H1 (cell line): ENCODE measurements around the gene CRABP2. TPM values are rescaled to one million over a fixed set of nuclear protein-coding genes. Genes with fewer than 3 reads are reported as not detected.

Experiments used
- ASH2L ChIP-seq: fragments of 200-600, 300-600 bp; sonication (generic); IDR thresholded peaks from one replicate; pipeline ENCODE4 v1.7.1; 2017; ENCODE audit warnings: low read length
- BCL11A ChIP-seq, 2 experiments: IDR thresholded peaks; one replicate each; pipeline ENCODE4 v1.6.1; 2011; ENCODE audit warnings: low read depth in 2 of 2, low read length in 2 of 2, mild to moderate bottlenecking in 2 of 2
- BRCA1 ChIP-seq: IDR thresholded peaks from 2 replicates; pipeline ENCODE4 v1.6.1; 2012; ENCODE audit warnings: low read depth, low read length, improper control_type of control experiment
- CBX8 ChIP-seq: fragments of 300-800, 300-1000 bp; sonication (generic); IDR thresholded peaks from 2 replicates; pipeline ENCODE4 v1.7.1; 2016; ENCODE audit warnings: low read depth, low read length, borderline replicate concordance
- CREB1 ChIP-seq: IDR thresholded peaks from 2 replicates; pipeline ENCODE4 v1.6.1; 2012; ENCODE audit warnings: inconsistent platforms
- CTBP2 ChIP-seq: IDR thresholded peaks from 2 replicates; pipeline ENCODE4 v1.7.0; 2011; ENCODE audit warnings: borderline replicate concordance, mild to moderate bottlenecking, moderate library complexity, mixed read lengths, low read length; ENCODE audit not compliant: insufficient read depth, insufficient read length
- EZH2 ChIP-seq: fragments of 200-600 bp; sonication (generic); IDR thresholded peaks from 2 replicates; pipeline ENCODE4 v1.7.1; 2012; ENCODE audit warnings: low read depth, mild to moderate bottlenecking, moderate library complexity, low read length, inconsistent platforms; ENCODE audit not compliant: severe bottlenecking
- GABPA ChIP-seq: IDR thresholded peaks from 2 replicates; pipeline ENCODE4 v1.6.1; 2011; ENCODE audit warnings: mild to moderate bottlenecking, low read length, moderate library complexity, borderline replicate concordance; ENCODE audit not compliant: insufficient read depth
- HDAC6 ChIP-seq: IDR thresholded peaks from one replicate; pipeline ENCODE4 v1.7.1; 2012; ENCODE audit warnings: low read depth, mild to moderate bottlenecking, inconsistent platforms, low read length, moderate library complexity
- JUN ChIP-seq: IDR thresholded peaks from 2 replicates; pipeline ENCODE4 v1.6.1; 2011; ENCODE audit warnings: low read depth, mild to moderate bottlenecking, improper control_type of control experiment, low read length
- MAFK ChIP-seq: IDR thresholded peaks from 2 replicates; pipeline ENCODE4 v1.6.1; 2012; ENCODE audit warnings: low read depth, mild to moderate bottlenecking, improper control_type of control experiment, low read length
- NANOG ChIP-seq: IDR thresholded peaks from 2 replicates; pipeline ENCODE4 v1.6.1; 2011; ENCODE audit warnings: low read length, low read depth, mild to moderate bottlenecking, inconsistent platforms; ENCODE audit not compliant: insufficient read depth, poor library complexity, severe bottlenecking
- PHF8 ChIP-seq: fragments of 200-600 bp; sonication (generic); conservative IDR thresholded peaks from 2 replicates; pipeline ENCODE4 v1.7.1; 2012; ENCODE audit warnings: low read depth, mild to moderate bottlenecking, inconsistent platforms, low read length, moderate library complexity
- POLR2A ChIP-seq, 2 experiments: IDR thresholded peaks; 1 replicate in 1 of 2; 2 replicates in 1 of 2; pipeline ENCODE4 v1.6.1; 2011; ENCODE audit warnings: low read depth in 2 of 2, low read length in 2 of 2, mild to moderate bottlenecking in 2 of 2; ENCODE audit errors: control extremely low read depth in 1 of 2
- POLR2AphosphoS5 ChIP-seq: IDR thresholded peaks from 2 replicates; pipeline ENCODE4 v1.6.1; 2011; ENCODE audit warnings: low read depth, low read length
- RNF2 ChIP-seq: fragments of 200-900, 300-1000 bp; sonication (generic); IDR thresholded peaks from 2 replicates; pipeline ENCODE4 v1.7.1; 2016; ENCODE audit warnings: borderline replicate concordance, low read depth, mild to moderate bottlenecking, antibody characterized with exemption, low read length; ENCODE audit not compliant: poor library complexity, severe bottlenecking; ENCODE audit errors: missing control alignments
- RXRA ChIP-seq: IDR thresholded peaks from 2 replicates; pipeline ENCODE4 v1.6.1; 2011; ENCODE audit warnings: low read depth, mild to moderate bottlenecking, low read length, moderate library complexity; ENCODE audit not compliant: insufficient read depth
- SIN3A ChIP-seq, 2 experiments: IDR thresholded peaks in 1 of 2; conservative IDR thresholded peaks in 1 of 2; 2 replicates each; pipeline ENCODE4 v1.6.1; 2011 to 2012; ENCODE audit warnings: low read length in 2 of 2, improper control_type of control experiment in 1 of 2, low read depth in 1 of 2, mild to moderate bottlenecking in 1 of 2
- SIRT6 ChIP-seq: IDR thresholded peaks from one replicate; pipeline ENCODE4 v1.7.1; 2012; ENCODE audit warnings: low read length, inconsistent platforms
- SRF ChIP-seq: IDR thresholded peaks from 2 replicates; pipeline ENCODE4 v1.6.1; 2011; ENCODE audit warnings: mild to moderate bottlenecking, low read depth, low read length, moderate library complexity
- TAF7 ChIP-seq: optimal IDR thresholded peaks from 2 replicates; pipeline ENCODE3; 2011; ENCODE audit warnings: low read depth, mild to moderate bottlenecking, inconsistent platforms, low read length, moderate library complexity, borderline replicate concordance
- TCF12 ChIP-seq: IDR thresholded peaks from 2 replicates; pipeline ENCODE4 v1.6.1; 2011; ENCODE audit warnings: low read depth, mild to moderate bottlenecking, low read length
- YY1 ChIP-seq: IDR thresholded peaks from 2 replicates; pipeline ENCODE4 v1.6.1; 2011; ENCODE audit warnings: low read depth, mild to moderate bottlenecking, low read length
- polyA plus RNA-seq, 7 experiments: library from polyadenylated mRNA; depleted of rRNA in 3 of 7; stranded (reverse) in 5 of 7; unstranded in 2 of 7; fragments of >200 nt in 5 of 7; fragments of 200-250 nt in 2 of 7; gene quantifications; 1 replicate in 5 of 7; 2 replicates in 1 of 7; 4 replicates in 1 of 7; pipeline versions ENCODE4 v1.2.1 to v1.2.3, GENCODE V29; 2011 to 2013; ENCODE audit warnings: missing spikeins in 2 of 7, mixed read lengths in 2 of 7
- total RNA-seq: library from RNA; stranded (reverse); fragmentation: NEBNext Ultra II Directional; extraction: Animal tissue kit (Norgen Biotek cat#: 25700); gene quantifications from 2 replicates; pipeline ENCODE4 v1.2.1, GENCODE V29; 2021
- TF ChIP-seq, protein P1 (sequence below): IDR thresholded peaks from 2 replicates; pipeline ENCODE4 v1.6.1; 2012; ENCODE audit warnings: inconsistent platforms

The CRABP2 gene
- total and polyA plus RNA-seq, 2 of the 8 experiments (the other 6 are each of a cell fraction or from before 2014, with no cell fraction given) = 69.2 to 119 TPM

DNA sequence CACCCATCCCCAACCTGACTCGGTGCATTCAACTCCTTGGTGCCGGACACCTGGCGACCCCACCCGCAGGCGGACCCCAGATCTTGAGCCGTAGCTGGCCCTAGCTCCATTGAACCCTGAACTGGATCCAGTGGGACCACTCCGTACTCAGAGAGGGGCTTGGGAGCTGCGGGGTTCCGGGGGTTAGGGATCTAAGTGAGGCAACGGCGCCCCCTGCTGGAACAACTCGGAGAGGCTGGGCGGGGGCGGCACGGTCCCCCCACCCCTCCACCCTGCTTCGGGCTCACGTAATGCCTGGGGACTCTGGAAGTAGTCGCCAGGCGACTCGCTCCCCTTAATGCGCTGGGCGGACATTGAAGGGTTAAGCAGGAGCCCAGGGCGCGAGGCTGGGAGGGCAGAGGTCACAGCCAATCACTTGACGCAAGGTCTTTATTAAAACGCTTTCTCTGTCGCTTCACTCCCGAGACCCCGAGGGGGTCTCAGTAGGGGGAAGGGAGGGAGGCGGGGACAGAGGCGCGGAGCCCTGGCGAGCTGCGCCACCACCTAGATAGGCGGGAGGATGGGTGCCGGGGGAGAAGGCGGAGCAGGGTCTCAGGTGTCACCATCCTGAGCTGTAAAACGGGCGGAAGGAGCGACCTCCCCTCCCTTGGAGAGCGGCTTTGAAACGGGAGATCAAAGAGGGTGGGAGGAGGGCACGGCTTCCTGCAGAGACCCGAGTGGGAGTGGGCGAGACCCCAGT is 704 bp upstream of the CRABP2 start (continued):
- TF ChIP-seq ASH2L (peak; percentile 83), PHF8 (0 out of 2 replicates have a peak, but pooled peaks have one; percentile 10), EZH2 (no peak), TCF12 (no peak), YY1 (peak; percentile 58), MAFK (no peak), CTBP2 (peak; percentile 54), SIN3A (conservative IDR thresholded peaks at IDR 0.05 in 1 of 2, IDR thresholded peaks at IDR 0.05 in 1 of 2; ENCODE audit: low read depth in 1 of 2, low read length in 2 of 2) (peak; percentile 27 to 65; a peak in 2 of 4 replicates), POLR2A (IDR thresholded peaks at IDR 0.05; ENCODE audit: control extremely low read depth in 1 of 2, low read depth in 2 of 2, low read length in 2 of 2) (no peak), RNF2 (no peak), RXRA (0 out of 2 replicates have a peak, but pooled peaks have one; percentile 60), TAF7 (peak; percentile 36), SRF (no peak), HDAC6 (no peak), GABPA (no peak), SIRT6 (no peak), JUN (0 out of 2 replicates have a peak, but pooled peaks have one; percentile 40), CREB1 (peak; percentile 33; the same call in 1 of the 2 replicates), BCL11A (IDR thresholded peaks at IDR 0.05; ENCODE audit: low read depth in 2 of 2, low read length in 2 of 2) (no peak), NANOG (peak; percentile 38), BRCA1 (no peak), POLR2AphosphoS5 (no peak), CBX8 (no peak)
- TF ChIP-seq, protein P1, sequence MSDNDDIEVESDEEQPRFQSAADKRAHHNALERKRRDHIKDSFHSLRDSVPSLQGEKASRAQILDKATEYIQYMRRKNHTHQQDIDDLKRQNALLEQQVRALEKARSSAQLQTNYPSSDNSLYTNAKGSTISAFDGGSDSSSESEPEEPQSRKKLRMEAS = peak; percentile 73; the same call in 1 of the 2 replicates
